Measurements from ENCODE around the gene KANSL1. TPM values are rescaled to one million over a fixed set of nuclear protein-coding genes. Genes with fewer than 3 reads are reported as not detected.

Gene KANSL1
- total and polyA plus RNA-seq, 2 experiments from 2014 or later = 49.0 to 206 TPM

GRCh38 chr17:46152423-46152822 is 40.8 kb downstream of the KANSL1 start:
- Histone ChIP-seq H2AFZ (no peak overlapping the region), H3K9me2 (ENCODE audit: insufficient read depth) (no peaks in the 10 kb centered on the region), H3K27ac (ENCODE audit: low read depth) (no peak overlapping the region), H3K27me3 (ENCODE audit: insufficient read depth) (no peaks in the 10 kb centered on the region), H4K20me1 (replicated peaks; ENCODE audit: insufficient read depth) (peaks cover 92% of the 10 kb centered on the region), H3K79me2 (replicated peaks; ENCODE audit: insufficient read depth) (peaks cover 100% of the 10 kb centered on the region), H3K4me3 (no peak overlapping the region), H3F3A (replicated peaks; ENCODE audit: low read depth) (no peaks in the 10 kb centered on the region), H3K36me3 (ENCODE audit: insufficient read depth) (no peaks in the 10 kb centered on the region), H3K4me2 (no peak overlapping the region), H3K4me1 (ENCODE audit: insufficient read depth) (peaks cover 55% of the 10 kb centered on the region)
- peaks cover 4% of the 10 kb centered on the region; the same call in 2 of the 3 replicates for H3K36me3 Mint-ChIP-seq (ENCODE audit: low read depth)
- no peaks in the 10 kb centered on the region for H3K9me3 Mint-ChIP-seq
- H3K4me3 Mint-ChIP-seq = no peak overlapping the region; the same call in 2 of the 3 replicates
- H3K4me1 Mint-ChIP-seq = peaks cover 65% of the 10 kb centered on the region
- no peak overlapping the region for H3K27ac Mint-ChIP-seq
- ATAC-seq = no peak
- H3K27me3 Mint-ChIP-seq (ENCODE audit: insufficient read depth, low read depth, poor library complexity) = peaks cover 8% of the 10 kb centered on the region
- DNase-seq (ENCODE audit: low spot score) = no peak
- TF ChIP-seq STAT1 (IDR thresholded peaks at IDR 0.05; ENCODE audit: unreplicated experiment) (no peak), EZH2 (IDR thresholded peaks at IDR 0.05; ENCODE audit: low read depth, unreplicated experiment) (no peak), REST (IDR thresholded peaks at IDR 0.05; ENCODE audit: unreplicated experiment) (no peak), CTCF (conservative IDR thresholded peaks at IDR 0.05; ENCODE audit: low read depth in 2 of 2) (no peak), EZH2phosphoT487 (IDR thresholded peaks at IDR 0.05; ENCODE audit: unreplicated experiment) (no peak), POLR2AphosphoS5 (IDR thresholded peaks at IDR 0.05; ENCODE audit: low read depth) (no peak), ZNF114 (CRISPR knock-in tag; IDR thresholded peaks at IDR 0.05) (no peak), ZNF462 (CRISPR knock-in tag; IDR thresholded peaks at IDR 0.05) (no peak), ETS1 (IDR thresholded peaks at IDR 0.05) (no peak), ZNF331 (CRISPR knock-in tag; IDR thresholded peaks at IDR 0.05; ENCODE audit: low read depth) (no peak), JUNB (IDR thresholded peaks at IDR 0.05; ENCODE audit: unreplicated experiment) (no peak), CREB1 (CRISPR knock-in tag; IDR thresholded peaks at IDR 0.05; ENCODE audit: low read depth) (no peak), NANOG (IDR thresholded peaks at IDR 0.05; ENCODE audit: borderline replicate concordance) (no peak)
